HCT116 (cell line): ENCODE results near the gene PSMB7. TPM values are rescaled to one million over a fixed set of nuclear protein-coding genes. Genes with fewer than 3 reads are reported as not detected.

Source experiments
- ATAC-seq: fragments of 200-7000 bp; cut with Tn5 transposase; 2 replicates; pipeline ENCODE4 v1.9.1; 2020; ENCODE audit warnings: mild to moderate bottlenecking, moderate library complexity
- BruUV-seq: library from RNA; stranded (reverse); fragments of 400-500 nt; replicated peaks from 2 replicates; lab custom pipeline; 2021; lab: Mats Ljungman, UMichigan
- CTCF ChIA-PET: fragments of 300-600 bp; sonication (Branson Sonifier 250); formaldehyde crosslinking; loops from one replicate; lab custom pipeline; 2021; ENCODE audit warnings: antibody characterized with exemption; lab: Charles Lee
- POLR2A ChIA-PET: fragments of 300-600, 350-600 bp; sonication (Branson Sonifier 250); formaldehyde crosslinking; loops from one replicate; lab custom pipeline; 2021; ENCODE audit warnings: antibody characterized with exemption; lab: Charles Lee
- RAD21 ChIA-PET, 2 experiments: fragments of 300-600 bp; sonication (Branson Sonifier 250); formaldehyde crosslinking; loops; one replicate each; lab custom pipeline; 2023; ENCODE audit warnings: low total read pairs in 2 of 2; ENCODE audit not compliant: uncharacterized antibody in 2 of 2, unreplicated experiment in 2 of 2, low non-redundant PET in 1 of 2; lab: Charles Lee
- DNase-seq: peaks from one replicate; pipeline ENCODE4 v3.0.0-alpha.2; 2010; ENCODE audit warnings: low read depth, low spot score
- H2AFZ ChIP-seq: fragments of 200-600 bp; shearing (Covaris generic), sonication (generic); 2 replicates; pipeline ENCODE4 v1.6.1; 2017; ENCODE audit warnings: low read depth, mixed run types, mixed read lengths, antibody characterized with exemption, low read length; ENCODE audit not compliant: poor library complexity, severe bottlenecking
- H3K27ac ChIP-seq: 2 replicates; pipeline ENCODE4 v1.5.1; 2012; ENCODE audit warnings: low read depth, low read length
- H3K27me3 ChIP-seq: fragments of 200-600 bp; sonication (generic); 2 replicates; pipeline ENCODE4 v1.6.1; 2016; ENCODE audit warnings: mixed run types, low read length, mixed read lengths; ENCODE audit not compliant: insufficient read depth
- H3K36me3 ChIP-seq, 2 experiments: fragments of 200-500 bp in 1 of 2; fragments of 200-600 bp in 1 of 2; sonication (Bioruptor generic) in 1 of 2; sonication (generic) in 1 of 2; 2 replicates each; pipeline versions ENCODE4 v1.5.1 to v1.6.1; 2014 to 2016; ENCODE audit warnings: low read length in 2 of 2, inconsistent platforms in 1 of 2, mixed read lengths in 1 of 2, mixed run types in 1 of 2; ENCODE audit not compliant: insufficient read depth in 2 of 2, control insufficient read depth in 1 of 2
- H3K4me1 ChIP-seq, 2 experiments: fragments of 200-600 bp in 1 of 2; sonication (generic) in 1 of 2; 2 replicates each; pipeline versions ENCODE4 v1.5.1 to v1.6.1; 2012 to 2017; ENCODE audit warnings: low read length in 2 of 2, inconsistent platforms in 1 of 2, mild to moderate bottlenecking in 1 of 2, mixed read lengths in 1 of 2, mixed run types in 1 of 2, moderate library complexity in 1 of 2; ENCODE audit not compliant: insufficient read depth in 2 of 2, control insufficient read depth in 1 of 2
- H3K4me2 ChIP-seq: fragments of 200-600 bp; sonication (generic); 2 replicates; pipeline ENCODE4 v1.6.1; 2017; ENCODE audit warnings: mixed run types, low read length, mixed read lengths
- H3K4me3 ChIP-seq, 2 experiments: fragments of 200-600 bp in 1 of 2; sonication (generic) in 1 of 2; replicated peaks in 1 of 2; 2 replicates each; pipeline ENCODE4 v1.5.1; 2011 to 2016; ENCODE audit warnings: low read length in 2 of 2, control low read depth in 1 of 2, low read depth in 1 of 2, mild to moderate bottlenecking in 1 of 2, mixed read lengths in 1 of 2, mixed run types in 1 of 2
- H3K79me2 ChIP-seq: fragments of 200-600 bp; sonication (generic); 2 replicates; pipeline ENCODE4 v1.6.1; 2017; ENCODE audit warnings: mild to moderate bottlenecking, mixed run types, low read length, moderate library complexity, mixed read lengths; ENCODE audit not compliant: insufficient read depth
- H3K9ac ChIP-seq: fragments of 200-600 bp; sonication (generic); 2 replicates; pipeline ENCODE4 v1.6.1; 2016; ENCODE audit warnings: low read length, mixed read lengths
- H3K9me2 ChIP-seq: fragments of 200-600 bp; sonication (generic), shearing (Covaris generic); 2 replicates; pipeline ENCODE4 v1.6.1; 2017; ENCODE audit warnings: mixed run types, mild to moderate bottlenecking, moderate library complexity; ENCODE audit not compliant: insufficient read depth
- H3K9me3 ChIP-seq, 2 experiments: fragments of 200-500 bp in 1 of 2; fragments of 200-600 bp in 1 of 2; sonication (Bioruptor generic) in 1 of 2; sonication (generic) in 1 of 2; 2 replicates each; pipeline ENCODE4 v1.6.1; 2014 to 2017; ENCODE audit warnings: low read length in 2 of 2, mixed read lengths in 2 of 2, inconsistent platforms in 1 of 2, low read depth in 1 of 2, mild to moderate bottlenecking in 1 of 2, mixed run types in 1 of 2, moderate library complexity in 1 of 2; ENCODE audit not compliant: control insufficient read depth in 1 of 2, insufficient read depth in 1 of 2
- H4K20me1 ChIP-seq: fragments of 200-600 bp; sonication (generic), shearing (Covaris generic); 2 replicates; pipeline ENCODE4 v1.6.1; 2017; ENCODE audit warnings: mixed run types, mild to moderate bottlenecking, moderate library complexity; ENCODE audit not compliant: insufficient read depth
- CTCF ChIP-seq, 3 experiments: fragments of 200-600 bp in 1 of 3; sonication (generic) in 1 of 3; IDR thresholded peaks in 2 of 3; conservative IDR thresholded peaks in 1 of 3; 2 replicates each; pipeline ENCODE4 v1.5.1; 2012 to 2017; ENCODE audit warnings: low read depth in 2 of 3, low read length in 2 of 3, antibody characterized with exemption in 1 of 3, borderline replicate concordance in 1 of 3, control low read depth in 1 of 3, mild to moderate bottlenecking in 1 of 3, mixed read lengths in 1 of 3, mixed run types in 1 of 3, moderate library complexity in 1 of 3; ENCODE audit not compliant: insufficient read depth in 1 of 3
- EGR1 ChIP-seq: IDR thresholded peaks from 2 replicates; pipeline ENCODE4 v1.6.1; 2012; ENCODE audit warnings: low read depth
- ELF1 ChIP-seq: IDR thresholded peaks from 2 replicates; pipeline ENCODE4 v1.6.1; 2012; ENCODE audit warnings: low read depth, borderline replicate concordance
- EZH2 ChIP-seq: fragments of 200-600 bp; sonication (generic); IDR thresholded peaks from 2 replicates; pipeline ENCODE4 v1.6.1; 2017; ENCODE audit warnings: antibody characterized with exemption, mixed run types
- EZH2phosphoT487 ChIP-seq: fragments of 200-600 bp; IDR thresholded peaks from 2 replicates; pipeline ENCODE4 v1.6.1; 2018; ENCODE audit warnings: antibody characterized with exemption, borderline replicate concordance
- FOSL1 ChIP-seq: IDR thresholded peaks from 2 replicates; pipeline ENCODE4 v1.6.1; 2012; ENCODE audit warnings: low read depth
- MAX ChIP-seq: IDR thresholded peaks from 2 replicates; pipeline ENCODE4 v1.6.1; 2012
- POLR2A ChIP-seq: IDR thresholded peaks from 2 replicates; pipeline ENCODE4 v1.7.0; 2011; ENCODE audit warnings: borderline replicate concordance; ENCODE audit not compliant: insufficient read depth, insufficient read length; ENCODE audit errors: extremely low read depth
- RAD21 ChIP-seq: IDR thresholded peaks from 2 replicates; pipeline ENCODE4 v1.6.1; 2012; ENCODE audit warnings: low read depth, mild to moderate bottlenecking
- SP1 ChIP-seq: IDR thresholded peaks from 2 replicates; pipeline ENCODE4 v1.6.1; 2012; ENCODE audit warnings: low read depth
- ZFX ChIP-seq: fragments of 450-650 bp; IDR thresholded peaks from 2 replicates; pipeline ENCODE4 v1.6.1; 2017
- ZNF274 ChIP-seq: fragments of 200-500 bp; sonication (Bioruptor generic); IDR thresholded peaks from 2 replicates; pipeline ENCODE4 v1.6.1; 2014; ENCODE audit warnings: mild to moderate bottlenecking, low read depth, low read length, inconsistent platforms
- intact Hi-C: fragments of 100-400 bp; cut with micrococcal nuclease; formaldehyde crosslinking; loops from 2 replicates; pipeline ENCODE4 v1.10.0; 2022
- total RNA-seq: library from RNA; stranded (reverse); gene quantifications from one replicate; pipeline ENCODE4 v1.2.1, GENCODE V29; 2021; ENCODE audit not compliant: unreplicated experiment

The PSMB7 gene
- total RNA-seq, 1 experiment from 2014 or later = 222 TPM

- Histone ChIP-seq H3K36me3 (peaks cover 52 to 68% of the 10 kb centered on the region in 2 experiments), H3K79me2 (peaks cover 81% of the 10 kb centered on the region), H3K4me3 (no peak overlapping the region), H4K20me1 (peaks cover 22% of the 10 kb centered on the region), H3K9me3 (no peaks in the 10 kb centered on the region), H3K9me2 (no peaks in the 10 kb centered on the region), H3K4me2 (peak overlapping the region; percentile 11; the same call in 1 of the 2 replicates)
- RAD21 ChIA-PET = no interaction called here
- no TSS peak for BruUV-seq
- CTCF ChIA-PET = interaction anchor here (2.4 kb wide), 1 partner anchor 125 kb away, joined by 9 read pairs; no protein-coding TSS in a partner anchor
- no peak for DNase-seq
- intact Hi-C loops = loop anchor here (10.0 kb wide), 2 partner anchors 353 to 443 kb away; partner anchors contain the start of gene WDR38
- TF ChIP-seq RAD21 (no peak), SP1 (no peak), ZFX (no peak), ELF1 (no peak), MAX (no peak), ZNF274 (no peak), POLR2A (no peak), EZH2phosphoT487 (no peak)
- TF ChIP-seq, all 23 proteins: peak for 0
- H3K4me1 ChIP-seq = peaks cover 4 to 33% of the 10 kb centered on the region in 2 experiments; a peak in 3 of 4 replicates
- H3K27me3 ChIP-seq = no peaks in the 10 kb centered on the region
- H3K9ac ChIP-seq = no peak overlapping the region
- ATAC-seq = no peak
- H2AFZ ChIP-seq = no peak overlapping the region
- POLR2A ChIA-PET = interaction anchor here (0.7 kb wide), 1 partner anchor 37 kb away, joined by 3 read pairs; no protein-coding TSS in a partner anchor
- no peak overlapping the region for H3K27ac ChIP-seq
These were observed 3.0 kb downstream of the PSMB7 start for GRCh38 chr9:124412228-124412575.

- ATAC-seq (no peak), DNase-seq (no peak)
- Histone ChIP-seq H3K4me2 (peak overlapping the region; percentile 11; the same call in 1 of the 2 replicates), H3K9me2 (no peaks in the 10 kb centered on the region), H3K27ac (no peak overlapping the region), H3K9ac (no peak overlapping the region), H3K4me1 (peaks cover 4 to 33% of the 10 kb centered on the region in 2 experiments; a peak in 3 of 4 replicates), H3K9me3 (no peaks in the 10 kb centered on the region), H2AFZ (no peak overlapping the region), H3K36me3 (peaks cover 55 to 73% of the 10 kb centered on the region in 2 experiments), H3K4me3 (no peak overlapping the region), H3K79me2 (peaks cover 86% of the 10 kb centered on the region), H4K20me1 (peaks cover 28% of the 10 kb centered on the region), H3K27me3 (no peaks in the 10 kb centered on the region)
- POLR2A ChIA-PET = interaction anchor here (0.7 kb wide), 1 partner anchor 37 kb away, joined by 3 read pairs; no protein-coding TSS in a partner anchor
- CTCF ChIA-PET = interaction anchor here (2.2 to 2.4 kb wide), 2 partner anchors 12 to 125 kb away, joined by 9 to 17 read pairs; no protein-coding TSS in a partner anchor
- no peak for TF ChIP-seq EZH2
- TF ChIP-seq EZH2phosphoT487 = no peak
- no peak for TF ChIP-seq CTCF (IDR thresholded peaks at IDR 0.05 in 2 of 3, conservative IDR thresholded peaks at IDR 0.05 in 1 of 3; ENCODE audit: borderline replicate concordance in 1 of 3, insufficient read depth in 1 of 3, low read depth in 2 of 3, low read length in 2 of 3)
- peak; percentile 35; the same call in 1 of the 2 replicates for TF ChIP-seq FOSL1
- TF ChIP-seq ELF1 = no peak
- no peak for TF ChIP-seq EGR1
- RAD21 ChIA-PET = no interaction called here
- intact Hi-C loops = loop anchor here (10.0 kb wide), 2 partner anchors 353 to 443 kb away; partner anchors contain the start of gene WDR38
- TSS peak; percentile 0 for BruUV-seq
These were observed 3.6 kb downstream of the PSMB7 start for GRCh38 chr9:124411514-124412227.
